Nephron progenitor cell (in vitro differentiated cells): ENCODE data around the gene GDI2.
"Not testable (repeated sequence)": the region's sequence is repeated elsewhere in the genome, so short reads cannot be mapped to it uniquely, and the experiment has no call there.

Experiments used
- DNase-seq: peaks from one replicate; pipeline ENCODE4 v3.0.0; 2021
- H3K27ac Mint-ChIP-seq: 2 replicates; pipeline ENCODE4 v1.8.0; 2021; ENCODE audit warnings: mild to moderate bottlenecking, moderate library complexity, mixed read lengths
- H3K27me3 Mint-ChIP-seq: 2 replicates; pipeline ENCODE4 v1.8.0; 2021; ENCODE audit warnings: mild to moderate bottlenecking, low read depth, mixed read lengths; ENCODE audit not compliant: poor library complexity
- H3K36me3 Mint-ChIP-seq: 2 replicates; pipeline ENCODE4 v1.8.0; 2021; ENCODE audit warnings: low read depth, mixed read lengths
- H3K4me1 Mint-ChIP-seq: 2 replicates; pipeline ENCODE4 v1.8.0; 2021; ENCODE audit warnings: mixed read lengths
- H3K4me3 Mint-ChIP-seq: 2 replicates; pipeline ENCODE4 v1.8.0; 2021; ENCODE audit warnings: mild to moderate bottlenecking, moderate library complexity, mixed read lengths
- H3K9me3 Mint-ChIP-seq: 2 replicates; pipeline ENCODE4 v1.8.0; 2021; ENCODE audit warnings: mild to moderate bottlenecking, moderate library complexity, mixed read lengths
- TF ChIP-seq, protein P1 (sequence below): fragments of 200-600 bp; sonication (generic); IDR thresholded peaks from 2 replicates; pipeline ENCODE4 v1.5.0; 2021; ENCODE audit warnings: antibody characterized with exemption

The GDI2 gene

DNA sequence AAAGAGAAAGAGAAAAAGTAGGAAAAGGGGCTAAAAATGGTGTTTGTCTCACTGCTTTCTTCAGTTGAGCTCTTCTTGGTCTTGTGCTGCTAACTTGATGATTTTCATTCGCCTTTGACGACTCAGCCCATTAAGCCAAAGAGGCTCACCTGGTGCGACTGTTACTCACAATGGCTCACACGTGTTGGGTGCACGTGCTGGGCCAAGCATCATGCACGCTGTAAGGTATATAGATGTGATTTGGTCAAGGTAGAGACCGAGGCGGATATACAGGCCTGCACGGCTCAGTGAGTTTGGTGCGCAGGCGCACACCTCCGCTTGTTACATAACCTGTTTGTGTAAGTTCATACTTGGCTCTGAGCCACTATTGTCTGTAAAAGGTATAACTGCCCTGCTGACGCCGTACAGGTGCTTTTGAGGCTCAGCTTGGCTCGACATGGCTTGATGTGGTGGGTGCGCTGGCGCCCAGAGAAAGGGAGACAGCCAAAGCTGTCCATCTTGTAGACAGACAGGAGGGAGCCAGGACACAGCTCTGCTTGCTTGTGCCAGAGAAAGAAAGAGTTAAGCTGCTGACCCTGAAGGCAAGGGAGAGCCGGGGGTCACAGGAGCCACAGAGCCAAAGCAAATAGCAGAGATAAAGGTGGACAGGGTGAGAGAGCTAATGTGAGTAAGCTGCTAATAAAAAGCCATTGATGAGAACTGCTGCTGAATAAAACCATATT is 42.9 kb upstream of the GDI2 start:
- Mint-ChIP-seq H3K4me1 (peaks cover 22% of the 10 kb centered on the region), H3K27ac (peak overlapping the region; percentile 46), H3K4me3 (no peak overlapping the region), H3K9me3 (no peaks in the 10 kb centered on the region), H3K27me3 (peaks cover 7% of the 10 kb centered on the region), H3K36me3 (peaks cover 6% of the 10 kb centered on the region)
- TF ChIP-seq, protein P1, sequence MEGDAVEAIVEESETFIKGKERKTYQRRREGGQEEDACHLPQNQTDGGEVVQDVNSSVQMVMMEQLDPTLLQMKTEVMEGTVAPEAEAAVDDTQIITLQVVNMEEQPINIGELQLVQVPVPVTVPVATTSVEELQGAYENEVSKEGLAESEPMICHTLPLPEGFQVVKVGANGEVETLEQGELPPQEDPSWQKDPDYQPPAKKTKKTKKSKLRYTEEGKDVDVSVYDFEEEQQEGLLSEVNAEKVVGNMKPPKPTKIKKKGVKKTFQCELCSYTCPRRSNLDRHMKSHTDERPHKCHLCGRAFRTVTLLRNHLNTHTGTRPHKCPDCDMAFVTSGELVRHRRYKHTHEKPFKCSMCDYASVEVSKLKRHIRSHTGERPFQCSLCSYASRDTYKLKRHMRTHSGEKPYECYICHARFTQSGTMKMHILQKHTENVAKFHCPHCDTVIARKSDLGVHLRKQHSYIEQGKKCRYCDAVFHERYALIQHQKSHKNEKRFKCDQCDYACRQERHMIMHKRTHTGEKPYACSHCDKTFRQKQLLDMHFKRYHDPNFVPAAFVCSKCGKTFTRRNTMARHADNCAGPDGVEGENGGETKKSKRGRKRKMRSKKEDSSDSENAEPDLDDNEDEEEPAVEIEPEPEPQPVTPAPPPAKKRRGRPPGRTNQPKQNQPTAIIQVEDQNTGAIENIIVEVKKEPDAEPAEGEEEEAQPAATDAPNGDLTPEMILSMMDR = no peak
- DNase-seq = no peak

DNA sequence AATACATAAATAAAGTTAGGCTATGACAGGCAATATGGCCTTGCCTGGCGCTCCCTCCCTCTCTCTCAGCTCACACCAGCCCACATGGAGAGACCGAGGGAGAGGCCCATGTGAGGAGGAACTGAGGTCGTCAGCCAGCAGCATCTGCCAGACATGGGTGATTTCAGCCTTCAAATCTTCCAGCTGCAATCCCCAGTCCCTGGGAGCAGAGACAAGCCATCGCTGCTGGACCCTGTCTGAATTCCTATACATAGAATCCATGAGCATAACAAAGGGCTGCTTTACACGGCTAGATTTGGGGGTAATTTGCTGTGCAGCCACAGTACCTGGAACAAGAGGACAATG is 40.9 kb upstream of the GDI2 start:
- Mint-ChIP-seq H3K4me3 (no peak overlapping the region), H3K27me3 (peaks cover 7% of the 10 kb centered on the region), H3K36me3 (no peaks in the 10 kb centered on the region), H3K4me1 (peaks cover 22% of the 10 kb centered on the region), H3K27ac (no peak overlapping the region), H3K9me3 (no peaks in the 10 kb centered on the region)
- DNase-seq = no peak
- TF ChIP-seq, protein P1 = no peak

DNA sequence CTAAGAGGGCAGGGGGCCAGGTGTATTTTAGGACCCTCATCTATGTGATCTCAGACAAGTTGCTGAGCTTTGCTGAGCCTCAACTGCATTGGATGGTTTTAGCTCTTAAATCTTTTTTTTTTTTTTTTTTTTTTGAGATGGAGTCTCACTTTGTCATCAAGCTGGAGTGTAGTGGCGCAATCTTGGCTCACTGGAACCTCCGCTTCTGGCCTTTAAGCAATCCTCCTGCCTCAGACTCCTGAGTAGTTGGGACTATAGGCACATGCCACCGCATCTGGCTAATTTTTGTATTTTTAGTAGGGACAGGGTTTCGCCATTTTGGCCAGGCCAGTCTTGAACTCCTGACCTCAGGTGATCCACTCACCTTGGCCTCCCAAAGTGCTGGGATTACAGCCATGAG is 33.4 kb upstream of the GDI2 start:
- H3K4me3 Mint-ChIP-seq, H3K27me3 Mint-ChIP-seq, H3K9me3 Mint-ChIP-seq, DNase-seq, H3K36me3 Mint-ChIP-seq, H3K27ac Mint-ChIP-seq: not testable (repeated sequence)
- H3K4me1 Mint-ChIP-seq = peaks cover 33% of the 10 kb centered on the region

DNA sequence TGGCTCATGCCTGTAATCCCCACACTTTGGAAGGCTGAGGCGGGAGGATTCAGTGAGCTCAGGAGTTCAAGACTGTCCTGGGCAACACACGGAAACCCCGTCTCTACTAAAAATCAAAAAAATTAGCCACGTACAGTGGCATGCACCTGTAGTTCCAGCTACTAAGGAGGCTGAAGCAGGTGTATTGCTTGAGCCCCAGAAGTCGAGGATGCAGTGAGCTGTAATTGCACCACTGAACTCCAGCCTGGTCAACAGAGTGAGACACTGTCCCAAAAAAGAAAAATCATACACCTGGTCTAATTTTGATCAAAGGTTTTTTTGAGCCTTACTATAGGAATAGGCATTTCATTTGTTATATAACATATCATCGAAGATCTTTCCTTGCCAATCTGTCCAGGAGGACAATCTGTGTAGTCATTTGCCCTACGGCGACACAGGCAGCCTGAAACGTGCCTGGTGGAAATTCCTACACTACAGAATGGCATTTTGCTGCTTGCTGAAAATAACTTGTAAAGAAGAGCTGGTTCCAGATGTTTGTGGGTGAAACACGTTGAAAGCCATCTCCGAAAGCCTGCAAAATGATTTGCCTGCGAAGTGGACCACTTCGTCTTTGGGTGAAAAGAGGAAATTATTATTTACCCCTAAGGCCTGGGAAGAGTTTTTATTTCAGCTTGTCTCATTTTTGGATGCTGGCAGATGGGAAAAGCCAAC is 31.3 kb upstream of the GDI2 start:
- no peak for DNase-seq
- no peak overlapping the region for H3K27ac Mint-ChIP-seq
- peak overlapping the region; percentile 46 for H3K4me3 Mint-ChIP-seq
- H3K4me1 Mint-ChIP-seq = peaks cover 55% of the 10 kb centered on the region
- H3K36me3 Mint-ChIP-seq = no peaks in the 10 kb centered on the region
- peaks cover 6% of the 10 kb centered on the region for H3K27me3 Mint-ChIP-seq
- TF ChIP-seq, protein P1 = no peak
- no peaks in the 10 kb centered on the region for H3K9me3 Mint-ChIP-seq

DNA sequence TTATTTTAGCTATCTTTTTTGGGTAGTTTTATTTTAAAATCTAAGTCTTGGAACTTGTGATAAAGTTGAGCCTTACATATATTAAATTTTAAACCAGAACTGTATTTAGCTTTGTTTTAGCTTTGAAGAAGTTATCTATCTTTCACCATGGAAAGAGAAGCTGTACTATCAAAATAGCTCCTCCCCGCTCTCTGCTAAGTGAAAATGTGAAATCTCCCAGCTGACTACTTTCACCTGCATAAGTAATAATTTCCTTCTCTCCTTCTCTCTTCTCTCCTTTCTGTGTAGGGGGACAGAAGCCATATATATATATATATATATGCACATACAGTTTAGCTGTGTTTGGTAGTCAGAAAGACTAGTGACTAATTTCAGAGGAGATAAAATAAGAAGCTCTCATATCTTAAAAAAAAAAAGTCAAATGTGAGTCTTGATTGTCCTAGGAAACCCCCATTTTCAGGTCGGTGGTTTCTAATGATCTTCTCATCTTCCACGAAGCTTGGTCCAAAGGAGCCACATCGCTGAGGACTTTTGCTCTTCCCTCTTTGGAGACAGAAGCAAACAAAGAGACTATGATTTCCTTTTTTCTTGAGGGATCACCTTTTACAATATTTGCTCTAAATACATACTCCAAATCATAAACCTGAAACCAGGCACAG is 30.6 kb upstream of the GDI2 start:
- Mint-ChIP-seq H3K9me3 (no peaks in the 10 kb centered on the region), H3K4me3 (no peak overlapping the region), H3K27me3 (peaks cover 8% of the 10 kb centered on the region), H3K4me1 (peaks cover 57% of the 10 kb centered on the region), H3K27ac (no peak overlapping the region), H3K36me3 (no peaks in the 10 kb centered on the region)
- DNase-seq = no peak
- TF ChIP-seq, protein P1 = no peak

DNA sequence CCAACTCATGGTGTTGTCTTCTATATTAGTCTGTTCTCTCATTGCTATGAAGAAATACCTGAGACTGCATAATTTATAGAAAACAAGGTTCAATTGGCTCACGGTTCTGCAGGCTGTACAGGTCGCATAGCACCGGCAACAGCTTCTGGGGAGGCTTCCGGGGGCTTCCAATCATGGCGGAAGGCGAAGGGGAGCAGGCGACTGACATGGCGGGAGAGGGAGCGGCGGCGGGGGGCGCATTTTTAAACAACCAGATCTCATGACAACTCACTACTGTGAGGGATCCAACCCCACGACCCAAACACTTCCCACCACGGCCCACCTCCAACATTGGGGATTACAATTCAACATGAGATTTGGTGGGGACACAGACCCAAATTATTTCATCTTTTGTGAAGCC is 28.7 kb upstream of the GDI2 start:
- Mint-ChIP-seq H3K36me3 (no peaks in the 10 kb centered on the region), H3K27me3 (peaks cover 8% of the 10 kb centered on the region), H3K4me3 (peak overlapping the region; percentile 33), H3K9me3 (no peaks in the 10 kb centered on the region), H3K4me1 (peaks cover 64% of the 10 kb centered on the region), H3K27ac (peak overlapping the region; percentile 98)
- DNase-seq = no peak
- TF ChIP-seq, protein P1 = no peak
